Ramos (cell line): Measurements from ENCODE around the gene AQR.
"Not testable (repeated sequence)": the region's sequence is repeated elsewhere in the genome, so short reads cannot be mapped to it uniquely, and the experiment has no call there.

Experiments used
- in situ Hi-C: fragments of 300-500 bp; cut with MboI; formaldehyde crosslinking; loops from one replicate; pipeline ENCODE4 v1.14.3; 2022; ENCODE audit warnings: low sequenced_read_pairs; ENCODE audit not compliant: unreplicated experiment

AQR gene

GRCh38 chr15:34964277-34964676 is 5.3 kb downstream of the AQR start:
- in situ Hi-C loops: no loop called here

DNA sequence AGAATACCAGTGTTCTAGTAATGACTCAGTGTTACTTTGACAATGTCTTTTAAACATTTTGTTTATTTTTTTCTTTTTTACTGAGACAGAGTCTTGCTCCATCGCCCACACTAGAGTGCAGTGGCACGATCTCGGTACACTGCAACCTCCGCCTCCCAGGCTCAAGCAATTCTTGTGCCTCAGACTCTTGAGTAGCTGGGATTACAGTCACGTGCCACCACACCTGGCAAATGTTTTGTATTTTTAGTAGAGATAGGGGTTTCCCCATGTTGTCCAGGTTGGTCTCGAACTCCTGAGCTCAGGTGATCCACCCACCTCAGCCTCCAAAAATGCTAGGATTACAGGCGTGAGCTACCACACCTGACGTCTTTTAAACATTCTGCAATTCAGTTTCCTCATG is 15.7 kb downstream of the AQR start:
- in situ Hi-C loops: no loop called here

GRCh38 chr15:34952481-34952880 is 17.1 kb downstream of the AQR start:
- in situ Hi-C loops: no loop called here

DNA sequence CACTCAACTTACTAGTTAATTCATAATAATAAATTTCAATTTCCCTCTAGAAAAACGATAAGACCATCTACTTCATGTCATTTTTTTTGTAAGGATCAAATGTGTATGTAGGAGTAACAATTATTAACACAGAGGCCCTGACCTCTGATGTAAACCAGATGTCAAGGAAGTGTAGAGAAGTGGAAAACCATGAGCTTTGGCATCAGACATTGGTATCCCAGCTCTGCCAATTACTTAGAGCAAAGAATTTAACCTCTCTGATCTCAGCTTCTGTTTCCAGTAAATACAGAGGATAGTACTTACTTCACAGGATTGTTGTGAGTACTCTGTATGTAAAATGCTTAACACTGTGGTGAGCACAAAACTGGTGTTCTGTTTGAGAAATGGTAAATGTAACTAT is 17.5 kb downstream of the AQR start:
- in situ Hi-C loops: no loop called here

- in situ Hi-C loops: no loop called here
These were observed 24.6 kb downstream of the AQR start for GRCh38 chr15:34944936-34945335.

- in situ Hi-C loops: no loop called here
These were observed 25.8 kb downstream of the AQR start for GRCh38 chr15:34943711-34944110.

DNA sequence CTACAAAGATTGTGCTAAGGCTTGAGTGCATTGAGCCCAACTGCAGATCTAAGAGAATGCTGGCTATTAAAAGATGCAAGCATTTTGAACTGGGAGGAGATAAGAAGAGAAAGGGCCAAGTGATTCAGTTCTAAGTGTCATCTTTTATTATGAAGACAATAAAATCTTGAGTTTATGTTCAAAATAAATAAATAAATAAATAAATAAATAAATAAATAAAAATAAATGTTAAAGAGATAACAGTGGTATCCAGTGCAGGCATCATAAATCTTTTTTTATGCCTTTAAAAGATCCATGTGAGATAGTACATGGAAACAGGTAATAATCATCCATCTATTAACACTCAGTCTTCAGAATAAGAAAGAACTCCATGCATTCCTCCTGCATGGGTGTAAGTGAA is 26.3 kb downstream of the AQR start:
- in situ Hi-C loops: not testable (repeated sequence)

- in situ Hi-C loops: no loop called here
These were observed 27.2 kb downstream of the AQR start for GRCh38 chr15:34942363-34942762.

DNA sequence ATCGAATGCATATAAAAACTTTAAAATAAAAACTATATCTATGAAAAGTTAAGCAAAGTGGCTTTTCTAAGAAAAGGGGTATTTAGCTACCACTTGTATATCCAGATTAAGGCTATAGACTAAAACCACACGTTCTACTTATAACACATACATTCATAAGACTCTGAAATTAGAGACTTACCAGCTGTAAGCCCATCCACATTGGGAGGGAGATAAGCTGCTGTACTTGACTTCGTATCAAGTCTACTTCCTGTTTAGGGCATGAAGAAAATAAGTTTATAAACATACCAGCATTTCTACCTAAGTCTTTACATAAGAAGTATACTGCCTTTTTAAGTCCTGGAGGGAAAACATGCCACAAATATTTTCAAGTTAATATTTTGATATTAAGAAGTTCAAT is 27.7 kb downstream of the AQR start:
- in situ Hi-C loops: no loop called here

- in situ Hi-C loops: no loop called here
These were observed 28.3 kb downstream of the AQR start for GRCh38 chr15:34941185-34941698.

- in situ Hi-C loops: no loop called here
These were observed 36.0 kb downstream of the AQR start for GRCh38 chr15:34933432-34933975.

- in situ Hi-C loops: not testable (repeated sequence)
These were observed 41.2 kb downstream of the AQR start for GRCh38 chr15:34928349-34928748.

DNA sequence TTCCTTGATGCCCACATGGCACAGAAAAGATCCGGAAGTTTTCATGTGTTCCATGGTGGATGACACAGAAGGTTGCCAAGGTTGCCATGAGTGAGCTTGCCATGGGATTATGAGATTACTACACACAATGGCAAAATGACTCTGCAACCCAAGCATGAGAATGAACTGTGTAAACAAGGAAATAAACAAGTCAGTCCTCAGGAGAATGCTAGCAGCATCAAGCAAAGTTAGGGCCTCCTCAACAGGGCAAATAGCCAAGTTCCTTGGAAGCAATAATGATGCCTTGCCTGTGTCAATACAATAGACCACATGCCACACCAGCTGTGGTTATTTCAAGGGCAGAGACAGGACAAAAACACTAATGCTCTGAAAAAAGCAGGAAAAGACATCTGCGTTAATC is 41.8 kb downstream of the AQR start:
- in situ Hi-C loops: no loop called here

DNA sequence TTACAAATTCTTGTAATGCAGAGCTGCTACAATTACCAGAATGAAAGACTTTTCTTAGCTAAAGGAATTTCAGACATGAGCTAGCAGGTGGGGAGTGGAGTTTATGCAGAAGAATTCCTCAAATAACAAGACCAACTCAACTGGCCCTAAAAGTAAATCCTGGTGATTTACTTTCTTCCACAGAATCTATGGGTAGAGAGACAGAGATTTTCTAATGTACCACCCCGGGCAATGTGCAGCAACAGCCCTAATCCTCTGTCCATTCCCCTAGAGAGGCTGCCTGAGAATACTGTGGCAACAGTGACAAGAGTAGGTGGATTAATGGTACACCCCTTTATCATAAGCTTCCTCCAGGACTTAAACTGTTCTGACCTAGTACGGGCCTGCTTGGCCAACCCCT is 55.2 kb downstream of the AQR start:
- in situ Hi-C loops: loop anchor here (25.0 kb wide), 1 partner anchor 852 kb away; no protein-coding TSS in a partner anchor

GRCh38 chr15:34905047-34905446 is 64.5 kb downstream of the AQR start:
- in situ Hi-C loops: loop anchor here (25.0 kb wide), 1 partner anchor 843 kb away; no protein-coding TSS in a partner anchor

DNA sequence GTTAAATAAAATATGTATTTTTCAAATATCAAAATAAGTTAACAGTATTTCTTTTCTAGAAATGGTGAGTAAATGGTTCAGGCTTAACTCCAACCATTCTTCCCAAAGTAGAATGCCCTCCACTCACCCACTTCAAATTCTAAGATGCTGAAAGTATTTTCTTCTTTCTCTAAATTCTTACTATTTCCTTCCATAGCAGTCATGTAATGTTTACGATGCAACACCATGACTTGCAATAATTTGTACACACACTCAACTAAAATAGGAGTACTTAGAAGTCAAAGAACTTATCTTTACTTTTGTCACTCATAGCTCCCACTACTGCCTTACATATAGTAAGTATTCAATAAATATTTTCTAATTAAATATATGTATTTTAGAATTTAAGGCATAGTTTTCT is 65.0 kb downstream of the AQR start:
- in situ Hi-C loops: loop anchor here (25.0 kb wide), 1 partner anchor 842 kb away; no protein-coding TSS in a partner anchor

DNA sequence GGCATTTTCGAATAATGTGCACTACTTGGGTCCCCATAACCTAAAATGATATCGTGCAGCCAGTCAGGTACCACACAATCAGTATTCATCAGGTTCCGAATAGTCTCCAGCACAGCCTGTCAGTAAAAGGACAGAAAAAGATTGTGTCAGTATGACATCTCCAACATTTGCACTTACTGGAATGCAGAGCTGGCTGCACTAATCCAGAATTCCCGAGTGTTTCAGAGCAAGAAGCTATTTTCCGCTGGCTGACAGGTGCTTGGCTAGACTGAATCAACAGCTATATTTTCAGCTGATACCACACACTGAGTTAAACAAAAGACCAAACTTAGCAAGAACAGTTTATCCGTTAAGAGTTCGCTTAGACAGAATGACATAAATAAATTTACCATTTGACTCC is 68.8 kb downstream of the AQR start:
- in situ Hi-C loops: loop anchor here (25.0 kb wide), 1 partner anchor 838 kb away; no protein-coding TSS in a partner anchor

GRCh38 chr15:34896183-34896582 is 73.4 kb downstream of the AQR start:
- in situ Hi-C loops: no loop called here

DNA sequence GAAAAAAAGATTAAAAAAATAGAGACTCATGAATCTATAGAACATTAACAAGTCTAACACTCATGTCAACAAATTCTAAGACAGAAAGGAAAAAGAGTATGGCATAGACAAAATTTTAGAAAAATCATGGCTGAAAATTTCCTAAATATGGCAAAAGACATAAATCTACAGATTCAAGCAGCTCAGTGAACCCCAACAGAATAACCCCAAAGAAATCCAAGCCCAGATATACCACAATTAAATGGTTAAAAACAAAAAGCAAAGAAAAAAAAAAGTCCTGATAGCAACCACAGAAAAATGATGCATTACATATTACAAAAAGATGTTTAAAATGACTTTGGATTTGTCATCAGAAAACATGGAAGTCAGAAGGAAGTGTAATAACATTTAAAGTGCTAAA is 75.6 kb downstream of the AQR start:
- in situ Hi-C loops: no loop called here

DNA sequence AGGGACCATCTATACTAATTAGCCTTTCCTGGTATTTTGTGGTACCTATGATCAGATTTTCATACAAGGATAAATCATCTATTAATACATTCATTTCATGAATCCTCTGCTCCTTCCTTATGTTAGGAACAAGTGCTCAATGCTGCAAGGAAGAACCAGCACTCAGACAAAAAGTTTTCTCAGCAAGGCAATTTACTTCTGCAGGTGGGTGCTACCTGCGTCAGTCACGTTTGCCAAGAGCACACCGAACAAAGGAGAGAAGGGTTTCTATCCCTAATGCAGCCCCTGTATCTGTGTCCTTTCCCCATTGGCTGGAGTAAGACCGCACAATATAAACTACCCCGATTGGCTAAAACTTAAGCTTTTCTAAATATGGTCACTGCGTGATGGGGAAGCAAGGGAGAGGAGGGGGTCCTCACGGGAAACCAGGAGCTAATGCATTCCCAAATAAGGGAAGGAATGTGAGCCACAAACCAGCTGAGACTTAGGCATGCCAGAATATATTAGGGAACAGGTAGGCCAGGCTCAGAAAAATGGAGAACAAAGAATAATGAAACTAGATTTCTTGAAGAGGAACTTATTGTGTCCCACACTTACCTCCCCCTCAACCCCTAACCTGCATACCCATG is 76.5 kb downstream of the AQR start:
- in situ Hi-C loops: no loop called here

DNA sequence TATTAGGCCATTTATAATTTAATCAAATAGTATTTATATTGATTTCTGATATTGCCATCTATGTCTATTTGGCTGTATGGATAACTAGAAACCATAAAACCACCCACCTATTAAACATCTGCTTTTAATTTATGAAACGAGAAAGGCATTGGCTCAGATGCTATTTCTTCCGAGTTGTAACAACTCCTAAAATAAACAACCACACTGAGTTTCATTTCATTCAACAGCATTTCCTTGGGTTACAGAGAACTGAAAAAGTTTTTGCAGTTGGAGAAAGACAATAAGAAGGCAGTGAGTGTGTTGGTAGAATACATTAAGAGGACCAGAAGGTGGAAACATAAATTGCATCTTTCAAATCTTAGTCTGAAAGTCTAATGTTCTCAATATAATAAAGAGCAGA is 79.1 kb downstream of the AQR start:
- in situ Hi-C loops: no loop called here

DNA sequence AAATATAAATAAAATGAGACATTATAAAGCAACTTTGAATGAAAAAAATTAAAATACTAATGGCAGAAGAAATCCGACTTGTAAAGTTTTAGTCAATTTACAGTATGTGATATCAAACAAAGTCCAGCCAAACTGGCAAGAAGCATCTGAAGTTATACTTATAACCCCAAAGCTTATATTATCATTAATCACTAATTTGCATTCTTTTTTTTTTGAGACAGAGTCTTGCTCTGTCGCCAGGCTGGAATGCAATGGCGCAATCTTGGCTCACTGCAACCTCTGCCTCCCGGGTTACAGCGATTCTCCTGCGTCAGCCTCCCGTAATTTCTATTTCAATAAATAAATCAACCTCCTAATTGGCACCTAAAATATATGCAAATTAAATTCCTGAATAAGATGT is 80.1 kb downstream of the AQR start:
- in situ Hi-C loops: no loop called here
